CD4-positive, alpha-beta T cell treated with Interleukin-17A for 1 hour (primary cell): Measurements from ENCODE around the gene PICALM.
A peak's percentile ranks its signal among the peaks of the same experiment; 100 is the strongest.

Source experiments
- DNase-seq: peaks from one replicate; pipeline ENCODE4 v3.0.0-alpha.2; 2020

Gene PICALM

GRCh38 chr11:86046116-86046515 is 22.8 kb downstream of the PICALM start:
- DNase-seq = no peak

- no peak for DNase-seq
Observed at GRCh38 chr11:86043765-86044503, 24.9 kb downstream of the PICALM start.

GRCh38 chr11:86041975-86042378 is 26.9 kb downstream of the PICALM start:
- peak; percentile 88 for DNase-seq

DNA sequence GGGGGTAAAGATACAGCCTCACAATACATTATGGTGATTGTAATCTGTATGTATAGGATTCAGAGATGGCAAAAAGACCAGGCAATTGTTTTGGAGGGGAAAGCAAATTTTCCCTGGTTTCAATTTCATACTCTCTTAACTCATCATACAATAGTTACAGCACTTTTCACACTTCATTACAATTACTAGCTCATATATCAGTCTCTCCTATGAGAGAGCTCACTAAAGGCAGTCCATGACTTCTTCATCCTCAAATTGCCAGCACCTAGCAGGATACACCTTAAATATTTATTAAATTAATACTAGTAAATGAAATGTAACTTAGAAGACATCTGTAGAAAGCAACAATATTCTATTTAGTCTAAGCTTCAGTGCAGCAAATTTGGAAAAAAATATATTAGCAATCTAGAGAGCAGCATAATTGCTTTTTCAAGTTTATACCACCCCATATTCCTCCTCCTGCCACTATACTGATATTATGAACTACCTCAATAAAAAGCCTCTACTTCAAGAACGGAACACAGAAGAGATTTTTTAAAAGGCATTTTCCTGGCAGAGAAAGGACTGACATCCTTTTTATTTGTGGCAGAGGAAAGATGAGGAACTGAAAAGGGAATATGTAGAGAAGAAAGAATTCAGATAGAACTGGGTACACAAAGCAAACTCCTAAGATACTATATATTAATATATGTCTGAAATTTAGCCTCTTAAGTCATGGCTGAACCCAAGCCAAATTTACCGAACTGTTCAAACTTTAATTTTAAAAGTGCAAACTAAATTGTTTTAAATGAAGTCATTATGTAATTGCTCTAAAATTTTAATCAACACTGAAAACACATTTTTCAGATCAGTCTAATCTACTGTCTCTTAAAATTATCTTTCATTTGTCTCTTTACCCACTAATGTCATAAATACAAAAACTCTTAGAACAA is 27.7 kb downstream of the PICALM start:
- DNase-seq = no peak

GRCh38 chr11:86039094-86039493 is 29.8 kb downstream of the PICALM start:
- no peak for DNase-seq

DNA sequence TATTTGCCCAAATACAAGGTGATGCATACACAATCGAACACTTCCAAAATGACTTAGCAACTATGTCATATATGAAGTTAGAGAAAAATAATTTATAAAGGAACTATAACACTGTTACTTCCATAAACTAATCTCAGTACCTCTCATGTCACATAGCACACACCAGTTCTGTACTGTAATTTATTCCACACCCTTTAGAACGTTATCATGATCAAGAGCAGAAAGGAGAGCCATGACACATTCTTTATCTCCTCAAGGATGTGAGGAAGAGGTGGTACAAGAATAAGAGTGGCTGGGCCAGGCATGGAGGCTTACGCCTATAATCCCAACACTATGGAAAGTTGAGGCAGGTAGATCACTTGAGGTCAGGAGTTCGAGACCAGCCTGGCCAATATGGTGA is 31.1 kb downstream of the PICALM start:
- no peak for DNase-seq

GRCh38 chr11:86035920-86036319 is 33.0 kb downstream of the PICALM start:
- no peak for DNase-seq

GRCh38 chr11:86035164-86035563 is 33.7 kb downstream of the PICALM start:
- DNase-seq = no peak

- no peak for DNase-seq
Observed at GRCh38 chr11:86034710-86035109, 34.2 kb downstream of the PICALM start.

DNA sequence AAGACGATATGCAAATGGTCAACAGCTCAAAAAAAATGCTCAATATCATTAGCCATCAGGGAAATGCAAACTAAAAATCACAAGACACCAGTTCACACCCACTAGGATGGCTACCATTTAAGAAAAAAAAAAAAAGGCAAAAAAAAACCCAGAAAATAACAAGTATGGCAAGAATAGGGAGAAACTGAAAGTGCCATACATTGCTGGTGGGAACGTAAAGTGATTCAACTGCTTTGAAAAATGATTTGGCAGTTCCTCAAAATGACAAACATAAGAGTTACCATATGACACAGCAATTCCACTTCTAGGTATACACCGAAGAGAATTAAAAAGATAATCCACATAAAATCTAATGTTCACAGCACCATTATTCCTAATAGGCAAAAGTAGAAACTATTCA is 47.5 kb downstream of the PICALM start:
- no peak for DNase-seq

GRCh38 chr11:86018249-86018648 is 50.6 kb downstream of the PICALM start:
- DNase-seq = no peak

DNA sequence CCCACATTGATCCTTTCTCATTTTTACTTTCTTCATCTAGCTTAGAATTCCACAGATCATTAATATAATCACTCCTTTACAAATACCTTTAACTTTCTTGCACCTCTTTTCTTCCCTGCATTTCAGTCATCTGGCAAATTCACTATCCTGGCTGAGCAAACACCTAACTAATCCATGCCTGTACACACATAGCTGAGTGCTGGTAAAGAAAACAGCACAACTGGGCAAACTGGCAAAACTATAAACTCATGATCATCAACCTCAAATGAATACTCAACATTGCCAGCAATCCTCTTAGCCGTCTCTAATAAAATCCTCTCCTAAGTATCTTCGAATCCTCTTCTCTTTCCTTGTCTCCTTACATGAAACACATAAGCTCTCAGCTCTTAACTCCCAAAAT is 52.4 kb downstream of the PICALM start:
- DNase-seq = no peak

- no peak for DNase-seq
Observed at GRCh38 chr11:86015699-86016098, 53.2 kb downstream of the PICALM start.

DNA sequence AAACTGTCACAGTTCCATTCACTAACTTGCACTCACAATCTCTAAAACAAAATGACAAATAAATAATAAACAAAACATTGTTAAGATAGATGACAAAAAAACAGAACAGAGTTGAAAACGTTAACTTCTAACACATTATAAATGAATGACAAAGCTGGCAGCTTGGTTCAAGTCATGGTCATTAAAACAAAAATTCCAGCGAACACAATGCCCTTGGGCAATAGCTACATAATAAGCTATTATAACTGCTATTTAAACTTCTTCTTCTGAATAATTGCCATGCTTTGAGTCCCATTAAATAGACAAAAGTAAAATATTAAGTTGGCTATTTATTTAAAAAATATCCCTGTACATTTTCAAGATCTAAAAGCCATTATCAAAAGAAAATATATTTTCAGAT is 54.7 kb downstream of the PICALM start:
- no peak for DNase-seq

DNA sequence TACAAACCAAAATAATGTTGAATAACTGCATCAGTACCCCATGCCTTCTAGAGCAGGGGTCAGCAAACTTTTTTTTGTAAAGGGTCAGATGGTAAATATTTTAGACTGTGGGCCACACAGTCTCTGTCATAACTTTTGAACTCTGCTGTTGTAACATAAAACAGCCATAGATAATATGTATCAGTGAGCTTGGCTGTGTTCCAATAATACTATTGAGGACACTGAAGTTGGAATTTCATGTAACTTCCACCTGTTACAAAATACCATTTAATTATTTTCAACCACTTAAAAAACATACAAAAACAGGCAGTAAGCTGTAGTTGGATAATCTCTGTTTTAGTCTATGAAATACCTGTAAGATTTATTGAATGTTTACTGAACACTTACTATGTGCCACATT is 55.2 kb downstream of the PICALM start:
- DNase-seq = no peak

DNA sequence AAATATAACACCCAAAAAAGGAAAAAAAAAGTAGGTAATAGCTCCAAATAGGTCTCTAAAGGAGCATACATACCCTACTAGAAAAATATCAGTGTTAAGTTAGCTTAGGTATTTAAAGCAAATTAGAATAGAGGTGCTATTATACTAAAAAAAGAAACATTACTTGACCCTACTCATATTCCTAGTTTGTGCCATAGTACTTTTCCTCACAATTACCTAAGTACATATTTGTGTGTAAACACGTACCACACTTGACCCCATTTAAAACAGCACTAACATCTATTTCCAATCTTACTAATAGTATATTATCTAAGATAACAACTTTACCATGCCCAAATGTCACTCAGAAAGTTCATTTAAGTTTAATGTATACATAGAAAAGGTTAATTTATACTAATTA is 57.7 kb downstream of the PICALM start:
- DNase-seq = no peak

DNA sequence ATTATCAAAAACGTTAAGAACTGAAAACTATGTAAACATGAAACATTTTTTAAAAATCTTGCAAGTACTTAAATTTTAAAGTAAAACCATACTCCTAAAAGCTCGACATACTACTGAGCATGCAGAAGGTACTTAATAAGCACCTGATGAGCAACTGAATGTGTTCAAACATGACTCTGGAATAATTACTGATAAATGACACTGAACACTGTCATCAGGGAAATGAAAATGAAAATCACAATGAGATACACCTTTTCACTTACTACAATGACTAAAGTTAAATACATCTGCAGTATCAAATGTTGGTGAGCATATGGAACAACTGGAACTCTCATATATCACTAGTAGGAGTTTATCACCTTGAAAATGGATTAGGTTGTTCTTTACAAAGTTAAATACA is 65.2 kb downstream of the PICALM start:
- no peak for DNase-seq

DNA sequence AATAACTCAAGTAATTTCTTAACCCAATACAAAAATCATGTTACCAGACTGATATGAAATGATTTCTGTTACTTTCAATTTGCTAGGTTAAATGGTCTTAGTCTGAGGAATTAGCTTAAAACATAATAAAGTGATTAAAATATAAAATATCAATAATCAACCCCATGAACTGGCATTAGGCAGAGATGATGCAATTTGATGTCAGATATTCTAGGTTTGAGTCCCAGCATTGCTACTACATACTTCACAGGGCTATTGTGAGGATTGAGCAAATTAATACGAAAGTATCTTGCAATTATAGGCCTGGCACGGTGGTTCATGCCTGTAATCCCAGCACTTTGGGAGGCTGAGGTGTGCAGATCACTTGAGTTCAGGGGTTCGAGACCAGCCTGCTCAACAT is 66.5 kb downstream of the PICALM start:
- no peak for DNase-seq

DNA sequence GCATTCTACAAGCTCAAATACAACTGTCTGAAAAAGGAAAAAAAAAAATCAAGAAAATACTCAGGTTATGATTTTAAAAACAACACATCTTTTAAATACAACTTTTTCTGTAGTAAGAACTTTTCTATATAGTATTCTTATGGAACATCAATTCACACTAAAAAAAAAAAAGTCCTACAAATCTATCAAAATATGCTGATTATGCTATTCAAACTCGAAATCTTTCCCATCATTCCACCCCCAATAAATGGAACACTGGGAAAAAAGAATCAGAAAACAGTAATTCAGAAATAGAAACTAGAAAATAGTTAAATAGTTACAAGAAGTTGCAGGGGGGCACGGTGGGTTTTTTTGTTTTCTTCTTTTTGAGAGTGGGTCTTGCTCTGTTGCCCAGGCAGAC is 77.4 kb downstream of the PICALM start:
- DNase-seq = no peak

DNA sequence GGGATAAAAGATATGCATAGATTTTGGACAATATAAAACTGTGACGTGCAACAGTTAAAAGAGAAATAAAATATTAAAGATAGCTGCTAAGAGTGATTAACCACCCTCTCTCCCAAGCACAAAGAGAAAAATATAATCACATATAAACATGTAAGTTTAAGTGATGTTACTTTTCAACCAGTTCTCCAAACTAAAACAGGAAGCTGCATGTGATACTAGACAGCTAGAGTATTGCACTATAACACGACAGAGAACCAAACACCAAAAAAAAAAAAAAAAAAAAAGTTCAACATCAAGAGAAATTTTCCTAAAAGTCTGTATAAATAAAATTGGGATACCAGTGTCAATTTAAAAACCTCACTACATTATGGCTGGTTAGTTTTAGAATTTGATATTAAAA is 79.1 kb downstream of the PICALM start:
- no peak for DNase-seq

- DNase-seq = no peak
Observed at GRCh38 chr11:85988780-85989179, 80.1 kb downstream of the PICALM start.

DNA sequence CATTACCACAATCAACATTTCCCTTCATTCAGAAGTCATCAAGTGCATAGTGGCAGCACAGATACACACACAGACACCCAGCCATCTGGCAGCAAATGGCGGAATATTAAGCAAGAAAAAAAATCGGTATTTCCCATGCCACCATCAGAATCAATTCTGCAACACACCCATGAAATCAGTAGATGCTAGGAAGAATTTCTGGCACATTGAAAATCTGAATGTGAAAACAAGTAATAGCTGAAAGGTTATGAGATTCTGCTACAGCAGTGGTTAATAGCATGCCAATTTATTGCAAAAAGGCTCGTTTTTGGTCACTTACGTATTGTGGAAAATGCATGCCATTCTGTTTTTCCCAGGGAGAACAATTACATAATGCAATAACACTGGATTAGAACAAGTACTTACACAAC is 91.1 kb downstream of the PICALM start:
- DNase-seq = no peak

GRCh38 chr11:85976525-85976924 is 92.4 kb downstream of the PICALM start:
- DNase-seq = no peak

DNA sequence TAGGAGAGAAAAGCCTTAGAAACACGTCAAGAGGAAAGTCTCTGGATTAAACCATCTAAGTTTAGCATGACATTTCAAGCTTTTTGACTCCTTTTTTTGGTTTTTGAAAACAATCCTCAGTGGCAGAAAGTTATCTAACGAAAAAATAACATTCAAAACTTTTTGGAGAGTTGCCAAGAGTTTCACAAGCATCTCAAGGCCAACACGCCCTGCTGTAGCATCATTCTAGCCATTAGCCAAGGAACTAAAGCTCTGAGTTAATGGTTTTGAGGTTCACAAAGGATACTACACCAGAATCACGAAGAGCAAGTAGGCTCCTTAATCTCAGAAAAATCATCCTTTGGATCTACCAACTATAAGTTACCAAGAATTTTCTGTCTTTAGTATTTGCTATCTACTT is 94.8 kb downstream of the PICALM start:
- DNase-seq = no peak
